MCF 10A (cell line): ENCODE data around the gene FASTKD1. TPM values are rescaled to one million over a fixed set of nuclear protein-coding genes. Genes with fewer than 3 reads are reported as not detected.
A peak's percentile ranks its signal among the peaks of the same experiment; 100 is the strongest.
"Not testable (repeated sequence)": the region's sequence is repeated elsewhere in the genome, so short reads cannot be mapped to it uniquely, and the experiment has no call there.

Experiments used
- BruUV-seq: library from RNA; stranded (reverse); fragments of 400-500 nt; replicated peaks from 2 replicates; lab custom pipeline; 2021; lab: Mats Ljungman, UMichigan
- CTCF ChIA-PET: fragments of 300-600 bp; sonication (Branson Sonifier 250); formaldehyde crosslinking; extraction: SDS; loops from one replicate; lab custom pipeline; 2021; ENCODE audit warnings: antibody characterized with exemption, inconsistent platforms; lab: Yijun Ruan, JAX
- POLR2A ChIA-PET: fragments of 300-600, 350-650 bp; sonication (Branson Sonifier 250); formaldehyde crosslinking; extraction: SDS; loops from one replicate; lab custom pipeline; 2020; ENCODE audit warnings: antibody characterized with exemption, inconsistent platforms; lab: Yijun Ruan, JAX
- DNase-seq: peaks from one replicate; pipeline ENCODE4 v3.0.0-alpha.2; 2018; ENCODE audit not compliant: unreplicated experiment
- H3K27ac Mint-ChIP-seq: one replicate; pipeline ENCODE4 v1.8.0; 2022; ENCODE audit warnings: mild to moderate bottlenecking, low read depth, mixed read lengths; ENCODE audit not compliant: unreplicated experiment
- H3K27me3 Mint-ChIP-seq: one replicate; pipeline ENCODE4 v1.8.0; 2022; ENCODE audit warnings: mixed read lengths; ENCODE audit not compliant: insufficient read depth, unreplicated experiment
- H3K36me3 Mint-ChIP-seq: one replicate; pipeline ENCODE4 v1.8.0; 2022; ENCODE audit warnings: mild to moderate bottlenecking, moderate library complexity, mixed read lengths; ENCODE audit not compliant: insufficient read depth, unreplicated experiment
- H3K4me1 Mint-ChIP-seq: one replicate; pipeline ENCODE4 v1.8.0; 2022; ENCODE audit warnings: mixed read lengths; ENCODE audit not compliant: insufficient read depth, unreplicated experiment
- H3K4me3 Mint-ChIP-seq: one replicate; pipeline ENCODE4 v1.8.0; 2022; ENCODE audit warnings: mild to moderate bottlenecking, moderate library complexity, mixed read lengths; ENCODE audit not compliant: unreplicated experiment
- H3K9me3 Mint-ChIP-seq: one replicate; pipeline ENCODE4 v1.8.0; 2022; ENCODE audit warnings: mixed read lengths; ENCODE audit not compliant: unreplicated experiment
- CTCF ChIP-seq: fragments of 200-600 bp; IDR thresholded peaks from one replicate; pipeline ENCODE4 v1.8.0; 2022; ENCODE audit warnings: antibody characterized with exemption, mild to moderate bottlenecking; ENCODE audit not compliant: unreplicated experiment
- intact Hi-C: fragments of 100-400 bp; cut with micrococcal nuclease; formaldehyde crosslinking; loops from 2 replicates; pipeline ENCODE4 v1.14.1; 2022
- total RNA-seq: library from RNA; stranded (reverse); gene quantifications from 2 replicates; pipeline ENCODE4 v1.2.3, GENCODE V29; 2022

The FASTKD1 gene
- total RNA-seq, 1 experiment from 2014 or later = 39.9 TPM

- H3K9me3 Mint-ChIP-seq = peaks cover 7% of the 10 kb centered on the region
- H3K4me1 Mint-ChIP-seq = no peaks in the 10 kb centered on the region
- intact Hi-C loops = loop anchor here (1.0 kb wide), 1 partner anchor 11 kb away; the partner anchor contains the start of gene FASTKD1
- TSS peak; percentile 82 for BruUV-seq
- peak; percentile 91 for DNase-seq
- CTCF ChIA-PET = interaction anchor here (0.7 to 0.8 kb wide), 2 partner anchors 34 to 59 kb away, joined by 3 read pairs; no protein-coding TSS in a partner anchor
- H3K27ac Mint-ChIP-seq = peak within 1 kb of the TSS; percentile 98
- POLR2A ChIA-PET = interaction anchor here (0.6 to 3.4 kb wide), 21 partner anchors 9 to 973 kb away, joined by 3 to 80 read pairs (median 3); partner anchors contain the start of genes CFAP210, FASTKD1, KLHL23 and PHOSPHO2
- no peaks in the 10 kb centered on the region for H3K27me3 Mint-ChIP-seq
- peak within 1 kb of the TSS; percentile 99 for H3K4me3 Mint-ChIP-seq
- peaks cover 9% of the 10 kb centered on the region for H3K36me3 Mint-ChIP-seq
- TF ChIP-seq CTCF = no peak
These were observed 10.6 kb upstream of the FASTKD1 start, which contains the start of gene PPIG for GRCh38 chr2:169584005-169584877. Gene PPIG, plus strand, starts transcription at chr2:169584351. Its CDS starts 19,691 bp downstream, at chr2:169604042.

GRCh38 chr2:169583518-169583917, 9.9 kb upstream of the FASTKD1 start:
- no TSS peak for BruUV-seq
- ChIA-PET POLR2A (interaction anchor here (0.6 to 3.4 kb wide), 10 partner anchors 11 to 244 kb away, joined by 3 to 80 read pairs (median 4); partner anchors contain the start of genes FASTKD1 and UBR3), CTCF (no interaction called here)
- Mint-ChIP-seq H3K27ac (peak overlapping the region; percentile 98), H3K4me1 (no peaks in the 10 kb centered on the region), H3K9me3 (peaks cover 7% of the 10 kb centered on the region), H3K36me3 (peaks cover 4% of the 10 kb centered on the region), H3K27me3 (no peaks in the 10 kb centered on the region), H3K4me3 (peak overlapping the region; percentile 99)
- TF ChIP-seq CTCF = no peak
- intact Hi-C loops = no loop called here
- DNase-seq = no peak

- H3K9me3 Mint-ChIP-seq, DNase-seq, H3K4me3 Mint-ChIP-seq, H3K4me1 Mint-ChIP-seq, H3K27me3 Mint-ChIP-seq, H3K27ac Mint-ChIP-seq, intact Hi-C loops, H3K36me3 Mint-ChIP-seq, BruUV-seq: not testable (repeated sequence)
- CTCF ChIA-PET = interaction anchor here (0.6 to 0.7 kb wide), 2 partner anchors 10 to 48 kb away, joined by 3 to 5 read pairs; no protein-coding TSS in a partner anchor
- POLR2A ChIA-PET = interaction anchor here (1.3 to 3.4 kb wide), 4 partner anchors 10 to 33 kb away, joined by 5 to 80 read pairs (median 6); partner anchors contain the start of gene FASTKD1
These were observed 9.0 kb upstream of the FASTKD1 start for GRCh38 chr2:169582552-169583266.

- DNase-seq = no peak
- H3K36me3 Mint-ChIP-seq = no peaks in the 10 kb centered on the region
- ChIA-PET CTCF (interaction anchor here (0.6 to 0.7 kb wide), 3 partner anchors 36 to 353 kb away, joined by 3 to 4 read pairs (median 4); no protein-coding TSS in a partner anchor), POLR2A (no interaction called here)
- TF ChIP-seq CTCF = no peak
- no peak overlapping the region for H3K27ac Mint-ChIP-seq
- BruUV-seq = no TSS peak
- peaks cover 5% of the 10 kb centered on the region for H3K9me3 Mint-ChIP-seq
- no peak overlapping the region for H3K4me3 Mint-ChIP-seq
- intact Hi-C loops = no loop called here
- H3K27me3 Mint-ChIP-seq = no peaks in the 10 kb centered on the region
- no peaks in the 10 kb centered on the region for H3K4me1 Mint-ChIP-seq
These were observed 5.4 kb upstream of the FASTKD1 start for GRCh38 chr2:169579044-169579443.

- CTCF ChIA-PET, H3K4me3 Mint-ChIP-seq, H3K4me1 Mint-ChIP-seq, H3K27me3 Mint-ChIP-seq, H3K9me3 Mint-ChIP-seq, intact Hi-C loops, BruUV-seq, DNase-seq, H3K27ac Mint-ChIP-seq, H3K36me3 Mint-ChIP-seq: not testable (repeated sequence)
- POLR2A ChIA-PET = interaction anchor here (0.6 to 1.2 kb wide), 2 partner anchors 10 to 253 kb away, joined by 3 read pairs; no protein-coding TSS in a partner anchor
These were observed 1.6 kb upstream of the FASTKD1 start for GRCh38 chr2:169575264-169575663.

DNA sequence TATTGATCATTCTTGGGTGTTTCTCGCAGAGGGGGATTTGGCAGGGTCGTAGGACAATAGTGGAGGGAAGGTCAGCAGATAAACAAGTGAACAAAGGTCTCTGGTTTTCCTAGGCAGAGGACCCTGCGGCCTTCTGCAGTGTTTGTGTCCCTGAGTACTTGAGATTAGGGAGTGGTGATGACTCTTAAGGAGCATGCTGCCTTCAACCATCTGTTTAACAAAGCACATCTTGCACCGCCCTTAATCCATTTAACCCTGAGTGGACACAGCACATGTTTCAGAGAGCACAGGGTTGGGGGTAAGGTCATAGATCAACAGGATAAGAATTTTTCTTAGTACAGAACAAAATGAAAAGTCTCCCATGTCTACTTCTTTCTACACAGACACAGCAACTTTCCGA, 874 bp upstream of the FASTKD1 start:
- intact Hi-C loops, H3K4me1 Mint-ChIP-seq, DNase-seq, H3K27ac Mint-ChIP-seq, H3K9me3 Mint-ChIP-seq, H3K4me3 Mint-ChIP-seq, H3K27me3 Mint-ChIP-seq, BruUV-seq, CTCF ChIA-PET, H3K36me3 Mint-ChIP-seq: not testable (repeated sequence)
- POLR2A ChIA-PET = interaction anchor here (1.2 to 4.1 kb wide), 4 partner anchors 10 to 253 kb away, joined by 3 to 80 read pairs (median 13); partner anchors contain the start of genes PPIG, SSB and UBR3
